ENCODE results near the gene ABCB7.
"Not testable (repeated sequence)": the region's sequence is repeated elsewhere in the genome, so short reads cannot be mapped to it uniquely, and the experiment has no call there.

Gene ABCB7

DNA sequence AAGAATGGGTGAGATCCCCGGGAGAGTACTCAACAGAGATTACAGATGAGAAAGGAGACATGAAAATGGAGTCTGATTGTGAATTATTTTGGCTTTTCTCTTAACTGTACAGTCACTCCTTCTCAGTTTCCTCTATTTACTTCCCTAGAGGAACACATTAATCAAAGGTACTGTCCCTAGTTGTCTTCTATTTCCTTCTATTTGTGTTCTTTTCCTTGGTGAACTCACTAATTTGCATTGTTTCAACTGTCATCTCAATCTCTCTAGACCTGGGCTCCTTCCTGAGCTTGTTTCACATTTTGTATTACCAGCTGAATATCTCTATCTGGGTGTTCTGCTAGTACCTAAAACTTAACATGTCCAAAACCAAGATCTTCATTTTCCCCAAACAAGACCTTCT lies 59.8 kb downstream of the ABCB7 start:
- DNase-seq (ENCODE audit: low read depth), result no peak

- DNase-seq (ENCODE audit: low read depth), result no peak
These were observed 69.3 kb downstream of the ABCB7 start for GRCh38 chrX:75086731-75087195.

DNA sequence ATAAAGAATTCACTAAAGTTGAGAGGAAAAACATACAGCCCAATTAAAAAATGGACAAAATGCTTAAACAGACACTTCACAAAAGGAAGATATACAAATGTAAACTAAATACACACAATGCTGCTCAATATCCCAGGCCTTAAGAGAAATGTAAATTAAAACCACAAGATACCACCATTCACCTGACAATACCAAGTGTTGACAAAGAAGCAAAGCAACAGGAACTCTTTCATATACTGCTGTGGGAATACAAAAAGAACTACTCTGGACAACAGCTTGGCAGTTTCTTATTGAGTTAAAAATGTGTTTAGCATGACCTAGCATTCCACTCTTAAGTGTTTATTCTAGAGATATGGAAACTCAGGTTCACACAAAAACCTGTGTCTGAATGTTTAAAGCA lies 71.3 kb downstream of the ABCB7 start:
- DNase-seq (ENCODE audit: low read depth), result no peak

- DNase-seq (ENCODE audit: low read depth), result no peak
These were observed 79.7 kb downstream of the ABCB7 start for GRCh38 chrX:75076429-75076828.

DNA sequence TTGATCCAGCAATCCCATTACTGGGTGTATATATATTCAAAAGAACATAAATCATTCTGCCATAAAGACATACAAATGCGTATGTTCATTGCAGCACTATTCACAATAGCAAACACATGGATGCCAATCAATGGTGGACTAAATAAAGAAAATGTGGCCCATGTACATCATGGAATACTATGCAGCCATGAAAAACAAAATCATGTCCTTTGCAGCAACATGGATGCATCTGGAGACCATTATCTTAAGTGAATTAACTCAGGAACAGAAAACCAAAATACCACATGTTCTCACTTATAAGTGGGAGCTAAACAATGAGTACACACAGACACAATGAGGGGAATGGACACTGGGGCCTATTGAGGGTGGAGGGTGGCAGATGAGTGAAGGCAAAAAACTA lies 81.6 kb downstream of the ABCB7 start:
- DNase-seq (ENCODE audit: low read depth), result no peak

- DNase-seq (ENCODE audit: low read depth), result no peak
These were observed 84.7 kb downstream of the ABCB7 start for GRCh38 chrX:75071334-75071733.

GRCh38 chrX:75067931-75068330 lies 88.2 kb downstream of the ABCB7 start:
- DNase-seq (ENCODE audit: low read depth), result no peak

- no peak for DNase-seq (ENCODE audit: low read depth)
These were observed 94.4 kb downstream of the ABCB7 start for GRCh38 chrX:75061701-75062100.

DNA sequence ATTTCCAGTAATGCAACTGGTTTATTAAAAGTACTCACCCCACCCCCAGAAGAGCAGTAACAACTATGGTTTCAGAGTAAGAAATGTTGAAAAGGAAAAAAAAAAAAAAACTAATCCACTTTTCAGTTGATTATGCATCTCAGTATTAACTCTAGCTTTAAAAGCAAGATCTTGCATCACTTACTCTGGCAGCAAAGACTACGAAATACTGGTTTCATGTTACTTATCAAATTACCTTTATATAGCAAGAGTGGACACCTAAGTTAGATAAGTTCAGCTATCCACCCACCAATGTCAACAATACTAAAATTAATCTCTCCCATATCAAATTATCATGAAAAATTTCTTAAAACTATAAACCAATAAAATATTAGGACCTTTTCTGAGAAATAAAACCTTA lies 105.0 kb downstream of the ABCB7 start:
- no peak for DNase-seq (ENCODE audit: low read depth)

DNA sequence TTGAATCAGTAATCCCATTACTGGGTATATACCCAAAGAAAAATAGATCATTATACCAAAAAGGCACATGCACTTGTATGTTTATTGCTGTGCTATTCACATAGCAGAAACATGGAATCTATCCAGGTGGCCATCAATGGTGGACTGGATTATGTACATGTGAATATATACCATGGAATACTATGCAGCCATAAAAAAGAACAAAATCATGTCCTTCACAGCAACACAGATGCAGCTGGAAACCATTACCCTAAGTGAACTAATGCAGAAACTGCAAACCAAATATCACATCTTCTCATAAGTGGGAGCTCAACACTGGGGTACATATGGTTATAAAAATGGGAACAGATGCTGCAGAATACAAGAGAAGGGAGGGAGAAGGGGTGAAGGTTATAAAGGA lies 110.7 kb downstream of the ABCB7 start:
- DNase-seq (ENCODE audit: low read depth), result no peak

DNA sequence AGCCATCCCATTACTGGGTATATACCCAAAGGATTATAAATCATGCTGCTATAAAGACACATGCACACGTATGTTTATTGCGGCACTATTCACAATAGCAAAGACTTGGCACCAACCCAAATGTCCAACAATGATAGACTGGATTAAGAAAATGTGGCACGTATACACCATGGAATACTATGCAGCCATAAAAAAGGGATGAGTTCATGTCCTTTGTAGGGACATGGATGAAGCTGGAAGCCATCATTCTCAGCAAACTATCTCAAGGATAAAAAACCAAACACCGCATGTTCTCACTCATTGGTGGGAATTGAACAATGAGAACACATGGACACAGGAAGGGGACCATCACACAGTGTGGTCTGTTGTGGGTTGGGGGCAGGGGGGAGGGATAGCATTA lies 111.9 kb downstream of the ABCB7 start:
- DNase-seq (ENCODE audit: low read depth), result not testable (repeated sequence)

DNA sequence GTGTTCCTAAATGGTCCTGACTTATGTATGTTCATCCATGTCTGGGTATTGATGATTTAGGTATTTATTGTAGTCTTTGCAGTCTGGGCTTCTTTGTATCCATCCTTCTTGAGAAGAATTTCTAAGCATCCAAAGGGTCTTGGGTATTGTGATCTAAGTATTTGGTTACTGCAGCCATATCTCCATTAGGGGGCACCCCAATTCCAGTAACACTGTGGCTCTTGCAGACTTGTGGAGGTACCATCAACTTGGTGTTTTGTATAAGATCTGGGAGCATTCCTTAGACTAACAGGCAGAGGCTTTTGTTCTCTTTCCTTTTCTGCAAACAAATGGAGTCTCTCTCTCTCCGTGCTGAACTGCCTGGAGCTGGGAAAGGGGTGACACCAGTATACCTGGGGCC lies 117.2 kb downstream of the ABCB7 start:
- DNase-seq (ENCODE audit: low read depth), result no peak

Measured in activated T-helper 1 cell treated with Interleukin-2 at 50 U/mL for 16 hours (primary cell).